ENCODE data around the gene NEDD4L.

Gene NEDD4L

DNA sequence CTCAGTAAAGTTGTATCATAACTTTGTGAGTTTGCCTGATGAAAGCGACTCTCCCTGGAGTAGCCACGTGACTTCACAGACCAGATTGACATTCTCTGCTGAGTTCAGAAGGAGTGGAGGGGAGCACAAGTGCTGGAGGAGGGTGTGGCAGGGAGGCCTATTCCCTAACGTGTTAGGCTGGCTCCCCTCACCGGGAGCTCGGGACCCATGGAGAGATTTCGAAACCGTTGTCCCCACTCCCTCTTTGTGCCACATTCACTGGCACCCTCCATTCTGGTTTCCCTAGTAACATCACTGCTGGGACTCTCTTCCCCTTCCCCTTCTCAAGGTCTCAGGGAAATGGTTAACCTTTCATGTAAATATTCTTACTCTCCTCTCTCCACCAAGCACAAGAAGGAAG lies 304.9 kb downstream of the NEDD4L start:
- TF ChIP-seq, protein P1, sequence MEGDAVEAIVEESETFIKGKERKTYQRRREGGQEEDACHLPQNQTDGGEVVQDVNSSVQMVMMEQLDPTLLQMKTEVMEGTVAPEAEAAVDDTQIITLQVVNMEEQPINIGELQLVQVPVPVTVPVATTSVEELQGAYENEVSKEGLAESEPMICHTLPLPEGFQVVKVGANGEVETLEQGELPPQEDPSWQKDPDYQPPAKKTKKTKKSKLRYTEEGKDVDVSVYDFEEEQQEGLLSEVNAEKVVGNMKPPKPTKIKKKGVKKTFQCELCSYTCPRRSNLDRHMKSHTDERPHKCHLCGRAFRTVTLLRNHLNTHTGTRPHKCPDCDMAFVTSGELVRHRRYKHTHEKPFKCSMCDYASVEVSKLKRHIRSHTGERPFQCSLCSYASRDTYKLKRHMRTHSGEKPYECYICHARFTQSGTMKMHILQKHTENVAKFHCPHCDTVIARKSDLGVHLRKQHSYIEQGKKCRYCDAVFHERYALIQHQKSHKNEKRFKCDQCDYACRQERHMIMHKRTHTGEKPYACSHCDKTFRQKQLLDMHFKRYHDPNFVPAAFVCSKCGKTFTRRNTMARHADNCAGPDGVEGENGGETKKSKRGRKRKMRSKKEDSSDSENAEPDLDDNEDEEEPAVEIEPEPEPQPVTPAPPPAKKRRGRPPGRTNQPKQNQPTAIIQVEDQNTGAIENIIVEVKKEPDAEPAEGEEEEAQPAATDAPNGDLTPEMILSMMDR (IDR thresholded peaks at IDR 0.05; ENCODE audit: control extremely low read depth, extremely low read depth, low read depth, missing control alignments): no peak
- ChIA-PET POLR2A (no interaction called here), CTCF (interaction anchor here (1.0 to 3.0 kb wide), 2 partner anchors 9 to 14 kb away, joined by 3 to 12 read pairs; no protein-coding TSS in a partner anchor)
- no peak for DNase-seq (ENCODE audit: extremely low spot score)

DNA sequence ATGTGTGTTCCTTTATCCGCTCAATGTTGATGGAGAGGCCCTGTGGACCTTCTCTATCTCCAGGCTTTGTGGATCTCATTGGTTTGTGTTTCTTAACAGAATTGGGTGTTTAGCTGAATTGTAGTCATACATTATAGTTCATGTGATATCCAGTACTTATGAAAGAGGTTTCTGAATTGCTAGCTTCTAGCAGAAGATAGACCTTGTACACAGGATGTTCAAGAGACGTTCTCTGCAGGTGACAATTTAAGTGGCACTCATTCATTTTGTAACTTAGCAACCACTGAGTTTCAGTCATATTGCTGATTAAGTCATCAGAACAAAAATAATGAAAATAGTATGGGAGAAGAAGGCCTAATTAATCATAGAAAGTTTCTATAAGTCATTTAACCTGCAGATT lies 305.6 kb downstream of the NEDD4L start:
- no peak for DNase-seq (ENCODE audit: extremely low spot score)
- ChIA-PET CTCF (interaction anchor here (1.2 to 3.0 kb wide), 3 partner anchors 13 to 27 kb away, joined by 3 to 12 read pairs (median 4); no protein-coding TSS in a partner anchor), POLR2A (no interaction called here)
- TF ChIP-seq, protein P1 (IDR thresholded peaks at IDR 0.05; ENCODE audit: control extremely low read depth, extremely low read depth, low read depth, missing control alignments): no peak

DNA sequence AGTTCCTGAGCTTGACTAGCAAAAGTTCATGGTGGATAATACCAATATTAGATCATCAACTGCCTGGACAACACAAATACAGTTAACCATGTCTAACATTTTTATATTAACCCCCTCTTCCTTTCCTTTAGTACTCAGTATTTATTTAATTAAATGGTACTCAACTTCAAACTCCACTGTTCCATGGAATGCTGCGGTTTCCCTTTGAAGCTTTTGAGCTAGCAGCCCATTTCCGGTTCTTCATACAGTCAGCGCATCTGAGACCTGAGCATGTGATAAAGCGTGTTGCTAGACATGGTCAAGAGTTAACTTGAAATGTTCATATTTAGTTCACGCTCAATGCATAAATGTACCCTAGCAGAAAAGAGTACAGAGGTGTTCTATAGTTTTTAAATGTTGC lies 306.5 kb downstream of the NEDD4L start:
- POLR2A ChIA-PET: no interaction called here
- DNase-seq (ENCODE audit: extremely low spot score): no peak
- CTCF ChIA-PET: interaction anchor here (0.8 to 3.0 kb wide), 4 partner anchors 12 to 26 kb away, joined by 3 to 12 read pairs (median 4); no protein-coding TSS in a partner anchor
- TF ChIP-seq, protein P1 (IDR thresholded peaks at IDR 0.05; ENCODE audit: control extremely low read depth, extremely low read depth, low read depth, missing control alignments): no peak

DNA sequence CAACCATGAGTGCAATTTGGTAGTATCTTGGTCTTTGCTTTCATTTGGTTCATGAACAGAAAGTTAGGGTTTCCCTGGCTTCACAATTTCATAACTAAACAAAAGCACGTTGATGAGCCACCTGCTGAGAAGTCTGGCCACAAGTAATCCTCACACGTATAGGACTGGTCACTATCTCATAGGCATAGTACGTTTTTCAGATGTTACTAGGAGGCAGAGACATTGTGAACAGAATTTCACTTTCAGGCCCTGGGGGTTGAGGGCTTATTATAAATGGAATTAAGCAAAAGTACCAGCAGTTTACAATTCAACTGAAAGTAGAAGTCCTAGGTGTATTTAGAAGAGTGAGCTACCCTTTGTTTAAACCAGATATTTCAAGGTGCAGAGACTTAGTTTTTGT lies 307.8 kb downstream of the NEDD4L start:
- no peak for DNase-seq (ENCODE audit: extremely low spot score)
- ChIA-PET CTCF (no interaction called here), POLR2A (no interaction called here)
- TF ChIP-seq, protein P1 (IDR thresholded peaks at IDR 0.05; ENCODE audit: control extremely low read depth, extremely low read depth, low read depth, missing control alignments): no peak

DNA sequence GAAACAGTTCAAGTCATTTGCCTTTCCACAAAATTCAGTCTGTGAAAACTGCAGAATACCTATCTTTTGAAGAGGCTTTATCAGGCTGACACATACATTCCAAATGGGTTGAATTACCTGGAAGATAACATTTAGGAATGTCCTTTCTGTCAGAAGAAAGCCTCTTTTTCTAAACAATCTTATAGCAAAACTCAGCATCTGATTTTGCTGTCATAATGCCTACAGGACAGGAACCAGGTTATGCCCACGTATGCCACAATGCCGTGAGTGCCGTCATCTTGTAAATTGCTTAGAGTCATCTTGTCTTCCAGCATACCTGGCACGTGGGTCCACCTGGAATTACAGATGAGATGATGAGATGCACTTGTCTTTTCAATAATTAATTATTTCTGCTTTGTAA lies 309.6 kb downstream of the NEDD4L start:
- CTCF ChIA-PET: no interaction called here
- POLR2A ChIA-PET: no interaction called here
- TF ChIP-seq, protein P1 (IDR thresholded peaks at IDR 0.05; ENCODE audit: control extremely low read depth, extremely low read depth, low read depth, missing control alignments): no peak
- no peak for DNase-seq (ENCODE audit: extremely low spot score)

DNA sequence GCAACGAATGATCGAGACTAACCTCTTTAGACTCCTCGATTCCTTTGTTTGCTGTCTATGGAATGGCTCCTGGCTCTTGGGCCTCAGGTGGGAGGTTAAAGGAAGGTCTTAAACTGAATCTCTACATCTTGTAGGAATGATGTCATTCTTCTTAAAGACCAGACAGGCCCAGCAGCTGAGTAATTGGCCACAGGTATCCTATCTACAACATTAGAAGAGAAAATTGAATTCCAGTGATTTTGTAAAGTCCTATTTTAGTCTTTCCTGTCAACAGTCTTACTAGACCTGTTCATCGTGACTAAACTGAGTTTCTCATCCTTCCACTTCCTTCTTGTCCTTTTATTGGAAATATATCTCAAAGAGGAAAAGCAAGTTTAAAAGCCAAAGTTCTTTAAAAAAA lies 310.0 kb downstream of the NEDD4L start:
- CTCF ChIA-PET: interaction anchor here (1.0 kb wide), 1 partner anchor 9 kb away, joined by 3 read pairs; no protein-coding TSS in a partner anchor
- no peak for DNase-seq (ENCODE audit: extremely low spot score)
- POLR2A ChIA-PET: no interaction called here
- TF ChIP-seq, protein P1 (IDR thresholded peaks at IDR 0.05; ENCODE audit: control extremely low read depth, extremely low read depth, low read depth, missing control alignments): no peak
